ENCODE data around the gene C9orf43.
"Not testable (repeated sequence)": the region's sequence is repeated elsewhere in the genome, so short reads cannot be mapped to it uniquely, and the experiment has no call there.

C9orf43 gene

GRCh38 chr9:113375057-113376023 is 35.2 kb upstream of the C9orf43 start:
- H3K9ac ChIP-seq (ENCODE audit: low read depth, low read length) = peak overlapping the region; percentile 100; the same call in 1 of the 2 replicates
- no peaks in the 10 kb centered on the region for H3K9me3 ChIP-seq (ENCODE audit: control insufficient read depth, insufficient read depth, low read length)
- peaks cover 4% of the 10 kb centered on the region; the same call in 1 of the 2 replicates for H3K4me1 ChIP-seq (ENCODE audit: insufficient read depth, low read length)
- peaks cover 2% of the 10 kb centered on the region; the same call in 1 of the 2 replicates for H3K36me3 ChIP-seq (ENCODE audit: insufficient read depth, low read length)

- H3K9ac ChIP-seq (ENCODE audit: low read depth, low read length) = peak within 1 kb of the TSS; percentile 100
- no peaks in the 10 kb centered on the region for H3K9me3 ChIP-seq (ENCODE audit: control insufficient read depth, insufficient read depth, low read length)
- no peaks in the 10 kb centered on the region; the same call in 1 of the 2 replicates for H3K4me1 ChIP-seq (ENCODE audit: insufficient read depth, low read length)
- peaks cover 2% of the 10 kb centered on the region; the same call in 1 of the 2 replicates for H3K36me3 ChIP-seq (ENCODE audit: insufficient read depth, low read length)
Observed at GRCh38 chr9:113376634-113377567, 33.6 kb upstream of the C9orf43 start, which contains the start of gene HDHD3. Gene HDHD3 (minus strand): TSS chr9:113376986. CDS start chr9:113374354, 2,632 bp downstream.

DNA sequence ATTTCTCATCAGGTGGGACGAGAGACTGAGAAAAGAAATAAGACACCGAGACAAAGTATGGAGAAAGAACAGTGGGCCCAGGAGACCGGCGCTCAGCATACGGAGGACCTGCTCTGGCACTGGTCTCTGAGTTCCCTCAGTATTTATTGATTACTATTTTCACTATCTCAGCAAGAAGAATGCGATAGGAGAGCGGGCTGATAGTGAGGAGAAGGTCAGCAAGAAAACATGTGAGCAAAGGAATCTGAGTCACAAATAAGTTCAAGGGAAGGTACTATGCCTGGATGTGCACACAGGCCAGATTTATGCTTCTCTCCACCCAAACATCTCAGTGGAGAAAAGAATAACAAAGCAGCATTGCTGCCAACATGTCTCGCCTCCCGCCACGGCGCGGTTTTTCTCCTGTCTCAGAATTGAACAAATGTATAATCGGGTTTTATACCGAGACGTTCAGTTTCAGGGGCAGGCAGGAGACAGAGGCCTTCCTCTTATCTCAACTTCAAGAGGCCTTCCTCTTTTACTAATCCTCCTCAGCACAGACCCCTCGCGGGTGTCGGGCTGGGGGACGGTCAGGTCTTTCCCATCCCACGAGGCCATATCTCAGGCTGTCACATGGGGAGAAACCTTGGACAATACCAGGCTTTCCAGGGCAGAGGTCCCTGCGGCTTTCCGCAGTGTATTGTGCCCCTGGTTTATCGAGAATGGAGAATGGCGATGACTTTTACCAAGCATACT is 31.3 kb upstream of the C9orf43 start:
- not testable (repeated sequence) for H3K36me3 ChIP-seq (ENCODE audit: insufficient read depth, low read length); H3K9me3 ChIP-seq (ENCODE audit: control insufficient read depth, insufficient read depth, low read length); H3K4me1 ChIP-seq (ENCODE audit: insufficient read depth, low read length); H3K9ac ChIP-seq (ENCODE audit: low read depth, low read length)

GRCh38 chr9:113379829-113380210 is 30.7 kb upstream of the C9orf43 start:
- H3K4me1 ChIP-seq (ENCODE audit: insufficient read depth, low read length); H3K9me3 ChIP-seq (ENCODE audit: control insufficient read depth, insufficient read depth, low read length): not testable (repeated sequence)

GRCh38 chr9:113380869-113381378 is 29.6 kb upstream of the C9orf43 start:
- H3K4me1 ChIP-seq (ENCODE audit: insufficient read depth, low read length) = no peaks in the 10 kb centered on the region
- no peaks in the 10 kb centered on the region for H3K9me3 ChIP-seq (ENCODE audit: control insufficient read depth, insufficient read depth, low read length)
- H3K36me3 ChIP-seq (ENCODE audit: insufficient read depth, low read length) = no peaks in the 10 kb centered on the region
- H3K9ac ChIP-seq (ENCODE audit: low read depth, low read length) = no peak overlapping the region

More at GRCh38 chr9:113379829-113380210, 30.7 kb upstream of the C9orf43 start:
- H3K9ac ChIP-seq (ENCODE audit: low read depth, low read length); H3K36me3 ChIP-seq (ENCODE audit: insufficient read depth, low read length): not testable (repeated sequence)

- not testable (repeated sequence) for H3K4me1 ChIP-seq (ENCODE audit: insufficient read depth, low read length); H3K9ac ChIP-seq (ENCODE audit: low read depth, low read length); H3K36me3 ChIP-seq (ENCODE audit: insufficient read depth, low read length); H3K9me3 ChIP-seq (ENCODE audit: control insufficient read depth, insufficient read depth, low read length)
Observed at GRCh38 chr9:113381441-113381840, 29.1 kb upstream of the C9orf43 start.

- no peaks in the 10 kb centered on the region for H3K4me1 ChIP-seq (ENCODE audit: insufficient read depth, low read length)
- no peaks in the 10 kb centered on the region for H3K36me3 ChIP-seq (ENCODE audit: insufficient read depth, low read length)
- no peak overlapping the region for H3K9ac ChIP-seq (ENCODE audit: low read depth, low read length)
- no peaks in the 10 kb centered on the region for H3K9me3 ChIP-seq (ENCODE audit: control insufficient read depth, insufficient read depth, low read length)
Observed at GRCh38 chr9:113381909-113382411, 28.6 kb upstream of the C9orf43 start.

DNA sequence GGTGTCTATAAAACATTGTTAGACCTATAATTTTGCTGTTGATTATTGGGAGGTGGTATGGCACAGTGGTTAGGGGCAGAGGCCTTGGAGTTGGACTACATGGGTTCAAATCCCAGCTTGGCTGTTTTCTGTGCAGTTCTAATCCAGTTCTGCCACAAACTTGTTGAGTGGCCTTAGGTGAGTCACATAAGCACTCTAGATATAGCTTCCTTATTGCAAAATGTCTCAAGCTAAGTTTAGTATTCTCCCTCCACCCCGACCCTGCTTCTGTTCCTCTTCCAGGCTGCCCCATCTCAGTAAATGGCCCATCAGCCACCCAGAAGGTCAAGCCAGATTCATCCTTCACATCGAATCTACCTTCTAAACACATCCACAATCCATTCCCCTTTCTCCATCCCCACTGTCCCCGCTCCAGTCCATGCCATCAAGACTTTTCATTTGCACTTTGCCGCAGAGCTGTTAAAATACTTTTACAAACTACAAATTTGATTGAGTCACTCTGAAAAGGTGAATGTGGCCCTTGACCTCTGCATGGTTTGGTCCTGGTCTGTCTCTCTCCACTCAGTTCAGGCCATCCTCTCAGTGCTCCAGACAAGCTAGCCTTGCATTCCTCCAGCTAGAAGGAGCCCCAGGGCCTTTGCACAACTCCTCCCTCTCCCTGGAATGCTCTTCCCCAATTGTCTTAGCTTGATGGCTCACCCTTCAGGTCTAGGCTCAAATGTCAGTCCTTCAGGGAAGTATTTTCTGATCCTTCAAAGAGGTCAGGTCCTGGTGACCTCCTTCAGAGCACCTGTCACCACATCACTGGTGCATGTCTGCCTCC is 23.8 kb upstream of the C9orf43 start:
- no peaks in the 10 kb centered on the region; the same call in 1 of the 2 replicates for H3K36me3 ChIP-seq (ENCODE audit: insufficient read depth, low read length)
- H3K4me1 ChIP-seq (ENCODE audit: insufficient read depth, low read length) = no peaks in the 10 kb centered on the region
- H3K9ac ChIP-seq (ENCODE audit: low read depth, low read length) = no peak overlapping the region
- H3K9me3 ChIP-seq (ENCODE audit: control insufficient read depth, insufficient read depth, low read length) = no peaks in the 10 kb centered on the region

DNA sequence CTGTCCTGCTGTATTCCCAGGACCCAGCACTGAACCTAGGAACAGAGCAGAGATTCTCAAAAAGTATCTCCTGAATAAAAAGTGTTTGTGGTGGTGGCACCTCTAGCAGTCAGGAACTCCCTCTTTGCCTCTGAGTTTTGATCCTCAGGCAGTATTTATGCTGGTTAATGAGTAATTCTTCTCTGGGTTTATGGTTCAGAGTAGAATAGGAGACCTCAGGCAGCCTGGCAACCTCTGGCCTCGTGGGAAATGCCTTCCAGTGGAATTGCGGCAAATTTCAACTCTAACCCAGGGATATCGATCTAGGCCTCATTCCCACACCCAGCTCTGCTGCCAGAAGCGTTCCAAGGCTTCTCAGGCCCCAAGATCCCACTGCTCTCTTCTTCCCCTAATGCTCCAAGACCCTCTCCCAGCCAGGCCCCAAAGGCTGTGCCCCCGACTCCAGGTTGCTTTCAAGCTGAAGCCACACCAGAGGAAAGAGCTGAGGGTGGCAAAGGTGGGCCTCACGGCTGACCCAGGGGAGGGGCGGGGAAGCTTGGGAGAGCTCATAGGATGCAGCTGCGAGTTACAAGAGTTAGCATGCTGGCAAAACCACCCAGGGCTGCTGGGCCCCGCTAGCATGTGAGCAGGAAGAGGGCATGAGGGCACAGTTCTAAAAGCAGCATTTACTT is 22.9 kb upstream of the C9orf43 start:
- Histone ChIP-seq H3K9me3 (ENCODE audit: control insufficient read depth, insufficient read depth, low read length) (no peaks in the 10 kb centered on the region), H3K36me3 (ENCODE audit: insufficient read depth, low read length) (no peaks in the 10 kb centered on the region; the same call in 1 of the 2 replicates), H3K9ac (ENCODE audit: low read depth, low read length) (no peak overlapping the region)

DNA sequence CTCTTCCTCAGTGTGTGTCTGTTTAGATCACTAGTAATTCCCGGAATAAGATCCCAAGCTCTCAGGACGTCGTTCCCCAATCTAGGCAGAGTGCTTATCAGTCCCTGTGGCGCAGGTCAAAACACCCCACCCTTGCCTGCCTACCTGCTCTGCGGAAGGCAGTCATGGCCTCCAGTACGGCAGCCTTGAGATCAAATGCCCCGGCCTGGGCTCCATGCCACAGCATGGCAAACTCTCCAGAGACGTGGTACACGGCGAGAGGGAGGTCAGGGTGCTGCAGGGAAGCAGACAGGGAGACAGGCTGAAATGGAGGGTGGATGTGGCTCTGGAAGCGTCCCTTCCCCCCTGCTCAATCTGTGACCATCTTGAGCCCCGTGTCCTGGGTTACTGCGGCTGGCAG is 21.7 kb upstream of the C9orf43 start:
- H3K36me3 ChIP-seq (ENCODE audit: insufficient read depth, low read length) = no peaks in the 10 kb centered on the region; the same call in 1 of the 2 replicates
- no peaks in the 10 kb centered on the region for H3K4me1 ChIP-seq (ENCODE audit: insufficient read depth, low read length)
- no peak overlapping the region for H3K9ac ChIP-seq (ENCODE audit: low read depth, low read length)
- H3K9me3 ChIP-seq (ENCODE audit: control insufficient read depth, insufficient read depth, low read length) = no peaks in the 10 kb centered on the region

More for the DNA sequence above, 22.9 kb upstream of the C9orf43 start:
- no peaks in the 10 kb centered on the region for H3K4me1 ChIP-seq (ENCODE audit: insufficient read depth, low read length)

DNA sequence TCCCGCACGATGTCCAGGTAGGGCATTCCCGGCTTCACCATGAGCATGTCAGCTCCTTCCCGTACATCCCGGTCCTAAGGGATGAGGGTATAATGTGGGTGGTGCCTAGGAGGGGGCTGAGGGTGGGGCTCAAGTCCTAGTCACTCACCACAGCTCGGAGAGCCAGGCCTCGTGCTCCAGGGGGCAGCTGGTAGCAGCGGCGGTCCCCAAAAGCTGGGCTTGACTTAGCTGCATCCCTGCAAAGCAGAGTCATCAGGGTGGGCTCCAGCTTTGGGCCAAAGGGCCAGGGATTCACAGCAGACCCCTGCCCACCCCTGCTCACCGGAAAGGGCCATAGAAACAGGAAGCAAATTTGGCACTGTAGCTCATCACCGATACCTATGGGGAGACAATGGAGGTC is 21.1 kb upstream of the C9orf43 start:
- no peaks in the 10 kb centered on the region for H3K4me1 ChIP-seq (ENCODE audit: insufficient read depth, low read length)
- no peak overlapping the region for H3K9ac ChIP-seq (ENCODE audit: low read depth, low read length)
- no peaks in the 10 kb centered on the region; the same call in 1 of the 2 replicates for H3K36me3 ChIP-seq (ENCODE audit: insufficient read depth, low read length)
- H3K9me3 ChIP-seq (ENCODE audit: control insufficient read depth, insufficient read depth, low read length) = no peaks in the 10 kb centered on the region

DNA sequence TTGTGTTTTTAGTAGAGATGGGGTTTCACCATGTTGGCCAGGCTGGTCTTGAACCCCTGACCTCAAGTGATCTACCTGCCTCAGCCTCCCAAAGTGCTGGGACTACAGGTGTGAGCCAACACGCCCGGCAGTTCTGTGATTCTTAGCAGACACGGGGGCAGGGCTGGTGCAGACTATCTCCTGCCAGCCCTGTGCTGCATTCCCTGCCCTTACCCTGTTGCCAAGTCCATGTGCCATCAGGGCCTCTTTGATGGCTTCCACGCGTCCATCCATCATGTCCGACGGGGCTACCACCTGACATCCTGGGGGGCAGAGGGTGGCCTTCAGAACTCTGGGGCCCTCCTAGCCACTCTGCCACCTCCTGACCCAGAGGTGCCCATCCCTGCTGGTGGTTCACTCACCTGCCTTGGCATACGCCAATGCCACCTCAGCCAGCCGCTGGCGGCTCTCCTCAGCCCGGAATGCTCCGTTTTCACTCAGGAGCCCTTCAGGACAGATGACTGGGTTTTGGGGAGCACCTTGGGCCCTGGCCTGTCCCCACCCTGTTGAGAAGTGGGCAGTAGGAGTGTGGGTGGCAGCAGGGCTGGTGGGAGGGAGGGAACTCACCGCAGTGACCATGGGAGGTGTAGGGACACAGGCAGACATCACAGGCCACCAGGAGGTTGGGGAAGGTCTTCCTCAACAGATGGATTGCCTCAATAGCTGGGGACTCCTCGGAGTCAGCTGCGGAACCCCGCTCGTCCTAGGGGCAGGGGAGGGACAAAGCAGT is 20.2 kb upstream of the C9orf43 start:
- Histone ChIP-seq H3K9ac (ENCODE audit: low read depth, low read length) (no peak overlapping the region), H3K36me3 (ENCODE audit: insufficient read depth, low read length) (no peaks in the 10 kb centered on the region; the same call in 1 of the 2 replicates)

More for the DNA sequence above, 20.2 kb upstream of the C9orf43 start:
- Histone ChIP-seq H3K9me3 (ENCODE audit: control insufficient read depth, insufficient read depth, low read length) (no peaks in the 10 kb centered on the region), H3K4me1 (ENCODE audit: insufficient read depth, low read length) (no peaks in the 10 kb centered on the region)

Data from ES-I3 (cell line).